ENCODE measurements around the gene KIFC1. TPM values are rescaled to one million over a fixed set of nuclear protein-coding genes. Genes with fewer than 3 reads are reported as not detected.

The KIFC1 gene
- total and polyA plus RNA-seq, 9 of the 15 experiments (the other 6 are each of a cell fraction or from before 2014, with no cell fraction given) = 1.3 to 95.2 (median 76.9) TPM

DNA sequence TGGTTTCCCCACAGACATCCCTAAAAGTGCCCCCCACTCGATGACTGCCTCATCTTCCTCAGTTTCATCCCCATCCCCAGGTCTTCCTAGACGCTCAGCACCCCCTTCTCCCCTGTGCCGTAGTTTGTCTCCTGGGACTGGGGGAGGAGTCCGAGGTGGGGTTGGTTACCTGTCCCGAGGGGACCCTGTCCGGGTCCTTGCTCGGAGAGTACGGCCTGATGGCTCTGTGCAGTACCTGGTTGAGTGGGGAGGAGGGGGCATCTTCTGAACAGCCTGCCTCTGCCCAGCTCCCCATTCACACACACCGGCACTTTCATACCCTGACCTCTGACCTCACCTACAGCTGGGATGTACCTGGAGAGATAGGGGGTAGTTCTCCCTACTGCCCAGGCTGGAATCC lies 24.2 kb downstream of the KIFC1 start (continued):
- TF ChIP-seq HDAC3 (IDR thresholded peaks at IDR 0.05; ENCODE audit: borderline replicate concordance, partially characterized antibody) (no peak), ZNF444 (CRISPR knock-in tag; IDR thresholded peaks at IDR 0.05) (no peak), LEF1 (IDR thresholded peaks at IDR 0.05) (no peak), NR2C1 (IDR thresholded peaks at IDR 0.05) (peak; percentile 32; the same call in 1 of the 2 replicates), NR2C1 (tag; IDR thresholded peaks at IDR 0.05) (0 out of 2 replicates have a peak, but pooled peaks have one; percentile 20), HCFC1 (IDR thresholded peaks at IDR 0.05; ENCODE audit: low read depth, low read length) (no peak)
- TF ChIP-seq, protein P1, sequence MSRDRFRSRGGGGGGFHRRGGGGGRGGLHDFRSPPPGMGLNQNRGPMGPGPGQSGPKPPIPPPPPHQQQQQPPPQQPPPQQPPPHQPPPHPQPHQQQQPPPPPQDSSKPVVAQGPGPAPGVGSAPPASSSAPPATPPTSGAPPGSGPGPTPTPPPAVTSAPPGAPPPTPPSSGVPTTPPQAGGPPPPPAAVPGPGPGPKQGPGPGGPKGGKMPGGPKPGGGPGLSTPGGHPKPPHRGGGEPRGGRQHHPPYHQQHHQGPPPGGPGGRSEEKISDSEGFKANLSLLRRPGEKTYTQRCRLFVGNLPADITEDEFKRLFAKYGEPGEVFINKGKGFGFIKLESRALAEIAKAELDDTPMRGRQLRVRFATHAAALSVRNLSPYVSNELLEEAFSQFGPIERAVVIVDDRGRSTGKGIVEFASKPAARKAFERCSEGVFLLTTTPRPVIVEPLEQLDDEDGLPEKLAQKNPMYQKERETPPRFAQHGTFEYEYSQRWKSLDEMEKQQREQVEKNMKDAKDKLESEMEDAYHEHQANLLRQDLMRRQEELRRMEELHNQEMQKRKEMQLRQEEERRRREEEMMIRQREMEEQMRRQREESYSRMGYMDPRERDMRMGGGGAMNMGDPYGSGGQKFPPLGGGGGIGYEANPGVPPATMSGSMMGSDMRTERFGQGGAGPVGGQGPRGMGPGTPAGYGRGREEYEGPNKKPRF (IDR thresholded peaks at IDR 0.05; ENCODE audit: low read depth, low read length) = no peak

DNA sequence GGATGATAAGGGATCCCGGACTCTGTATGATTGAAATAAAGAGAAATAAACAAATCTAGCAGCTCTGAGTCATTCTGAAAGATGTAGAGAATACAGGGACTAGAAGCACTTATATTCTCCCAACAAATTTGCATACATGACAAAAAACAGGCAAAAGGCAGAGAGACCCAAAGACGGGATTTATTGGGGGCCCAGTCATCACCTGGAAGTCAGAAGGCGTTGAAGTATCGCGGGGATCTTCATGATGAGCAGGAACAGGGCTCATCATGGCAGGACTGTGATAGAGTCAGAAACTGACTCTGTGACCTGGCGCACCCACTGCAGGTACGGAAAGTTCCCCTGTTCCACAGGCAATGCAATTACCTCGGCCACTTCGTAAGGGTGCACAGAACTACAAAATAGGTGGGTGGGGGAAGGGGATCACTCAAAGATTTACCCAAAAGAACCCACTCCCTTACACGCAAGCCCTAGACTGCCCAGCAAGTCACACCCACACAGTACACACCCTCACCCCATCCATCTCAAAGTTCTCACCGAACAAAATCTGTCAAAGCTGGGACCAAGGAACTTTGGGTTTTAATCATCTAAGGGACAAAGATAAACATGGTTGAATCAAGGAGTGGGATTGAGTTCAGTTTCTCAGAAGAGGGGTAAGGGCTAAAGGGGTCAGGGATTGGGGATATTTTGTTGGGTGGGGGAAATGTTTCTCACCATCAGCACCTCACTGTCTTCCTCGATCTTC lies 24.9 kb downstream of the KIFC1 start:
- Histone ChIP-seq H3K27me3 (ENCODE audit: control insufficient read depth in 2 of 2, insufficient read depth in 2 of 2, low read length in 2 of 2) (no peaks in the 10 kb centered on the region), H3K4me2 (ENCODE audit: insufficient read depth, low read length) (peak overlapping the region; percentile 99), H4K20me1 (replicated peaks; ENCODE audit: control insufficient read depth, insufficient read depth, low read length) (peaks cover 5% of the 10 kb centered on the region), H3K79me2 (ENCODE audit: control insufficient read depth, insufficient read depth, low read length) (peaks cover 46% of the 10 kb centered on the region), H3K27ac (ENCODE audit: extremely low read depth, low read depth, low read length) (peak overlapping the region; percentile 95), H3K36me3 (ENCODE audit: control insufficient read depth, insufficient read depth, low read length) (peaks cover 50% of the 10 kb centered on the region; the same call in 2 of the 3 replicates), H3K4me1 (replicated peaks in 1 of 2; ENCODE audit: control insufficient read depth in 2 of 2, insufficient read depth in 2 of 2, low read length in 2 of 2) (peaks cover 40 to 50% of the 10 kb centered on the region in 2 experiments), H3K4me3 (peak overlapping the region; percentile 84), H3K9ac (ENCODE audit: insufficient read depth in 1 of 2, low read depth in 2 of 2, low read length in 2 of 2) (peak overlapping the region; percentile 81 to 92; a peak in 3 of 4 replicates), H3K9me3 (replicated peaks; ENCODE audit: control insufficient read depth, insufficient read depth, low read depth, low read length) (no peaks in the 10 kb centered on the region), H3K9me1 (ENCODE audit: control insufficient read depth, insufficient read depth, low read length) (no peaks in the 10 kb centered on the region), H2AFZ (ENCODE audit: low read depth, low read length) (no peak overlapping the region)
- intact Hi-C loops (cut with micrococcal nuclease) = no loop called here
- CTCF ChIA-PET (ENCODE audit: low intra/inter-chr PET ratio) = no interaction called here
- 19% methylated on average over 12 of the region's 12 CpGs for WGBS (ENCODE audit: insufficient coverage, low coverage, missing lambda C conversion rate)
- in situ Hi-C loops (cut with MboI) = no loop called here
- DNase-seq (ENCODE audit: extremely low read depth in 1 of 4, low spot score in 3 of 4) = no peak
- BruUV-seq (replicated peaks) = no TSS peak
- POLR2A ChIA-PET = interaction anchor here (0.6 to 2.1 kb wide), 3 partner anchors 12 to 117 kb away, joined by 4 to 7 read pairs (median 4); no protein-coding TSS in a partner anchor
- no peak for ATAC-seq
- FAIRE-seq = no peak
- TF ChIP-seq ZNF717 (CRISPR knock-in tag; IDR thresholded peaks at IDR 0.05) (no peak), RNF2 (IDR thresholded peaks at IDR 0.05) (no peak), ZNF668 (CRISPR knock-in tag; IDR thresholded peaks at IDR 0.05) (no peak), ZFP36 (IDR thresholded peaks at IDR 0.05; ENCODE audit: low read depth, low read length, partially characterized antibody) (no peak), SOX6 (IDR thresholded peaks at IDR 0.05) (no peak), ZNF589 (CRISPR knock-in tag; IDR thresholded peaks at IDR 0.05; ENCODE audit: low read depth) (no peak), POLR2AphosphoS2 (IDR thresholded peaks at IDR 0.05; ENCODE audit: low read length) (0 out of 2 replicates have a peak, but pooled peaks have one; percentile 15), MEF2A (IDR thresholded peaks at IDR 0.05; ENCODE audit: control insufficient read depth, low read depth, low read length) (no peak)
- TF ChIP-seq, protein P2, sequence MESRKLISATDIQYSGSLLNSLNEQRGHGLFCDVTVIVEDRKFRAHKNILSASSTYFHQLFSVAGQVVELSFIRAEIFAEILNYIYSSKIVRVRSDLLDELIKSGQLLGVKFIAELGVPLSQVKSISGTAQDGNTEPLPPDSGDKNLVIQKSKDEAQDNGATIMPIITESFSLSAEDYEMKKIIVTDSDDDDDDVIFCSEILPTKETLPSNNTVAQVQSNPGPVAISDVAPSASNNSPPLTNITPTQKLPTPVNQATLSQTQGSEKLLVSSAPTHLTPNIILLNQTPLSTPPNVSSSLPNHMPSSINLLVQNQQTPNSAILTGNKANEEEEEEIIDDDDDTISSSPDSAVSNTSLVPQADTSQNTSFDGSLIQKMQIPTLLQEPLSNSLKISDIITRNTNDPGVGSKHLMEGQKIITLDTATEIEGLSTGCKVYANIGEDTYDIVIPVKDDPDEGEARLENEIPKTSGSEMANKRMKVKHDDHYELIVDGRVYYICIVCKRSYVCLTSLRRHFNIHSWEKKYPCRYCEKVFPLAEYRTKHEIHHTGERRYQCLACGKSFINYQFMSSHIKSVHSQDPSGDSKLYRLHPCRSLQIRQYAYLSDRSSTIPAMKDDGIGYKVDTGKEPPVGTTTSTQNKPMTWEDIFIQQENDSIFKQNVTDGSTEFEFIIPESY (CRISPR knock-in tag; IDR thresholded peaks at IDR 0.05) = no peak
- TF ChIP-seq, protein P3, sequence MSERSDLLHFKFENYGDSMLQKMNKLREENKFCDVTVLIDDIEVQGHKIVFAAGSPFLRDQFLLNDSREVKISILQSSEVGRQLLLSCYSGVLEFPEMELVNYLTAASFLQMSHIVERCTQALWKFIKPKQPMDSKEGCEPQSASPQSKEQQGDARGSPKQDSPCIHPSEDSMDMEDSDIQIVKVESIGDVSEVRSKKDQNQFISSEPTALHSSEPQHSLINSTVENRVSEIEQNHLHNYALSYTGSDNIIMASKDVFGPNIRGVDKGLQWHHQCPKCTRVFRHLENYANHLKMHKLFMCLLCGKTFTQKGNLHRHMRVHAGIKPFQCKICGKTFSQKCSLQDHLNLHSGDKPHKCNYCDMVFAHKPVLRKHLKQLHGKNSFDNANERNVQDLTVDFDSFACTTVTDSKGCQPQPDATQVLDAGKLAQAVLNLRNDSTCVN (CRISPR knock-in tag; IDR thresholded peaks at IDR 0.05) = no peak
